IMR-90 (cell line): ENCODE results near the gene CLP1. TPM values are rescaled to one million over a fixed set of nuclear protein-coding genes. Genes with fewer than 3 reads are reported as not detected.
"Not testable (repeated sequence)": the region's sequence is repeated elsewhere in the genome, so short reads cannot be mapped to it uniquely, and the experiment has no call there.

Experiments used
- ATAC-seq: fragments of 200-7000 bp; cut with Tn5 transposase; 2 replicates; pipeline ENCODE4 v1.9.1; 2020; ENCODE audit warnings: low read depth, mild to moderate bottlenecking, moderate library complexity
- BruUV-seq: library from RNA; stranded (reverse); fragments of 400-500 nt; replicated peaks from 2 replicates; lab custom pipeline; 2021; lab: Mats Ljungman, UMichigan
- CTCF ChIA-PET: fragments of 300-600 bp; formaldehyde crosslinking; extraction: SDS; loops from one replicate; lab custom pipeline; 2021; ENCODE audit warnings: antibody characterized with exemption; lab: Yijun Ruan, JAX
- POLR2A ChIA-PET: fragments of 300-600 bp; sonication (Branson Sonifier 250); formaldehyde crosslinking; loops from one replicate; lab custom pipeline; 2022; ENCODE audit warnings: antibody characterized with exemption; ENCODE audit not compliant: unreplicated experiment; lab: Charles Lee
- DNase-seq: peaks from one replicate; pipeline ENCODE4 v3.0.0; 2013
- H2AFZ ChIP-seq: replicated peaks from 2 replicates; pipeline ENCODE3; 2013; ENCODE audit warnings: low read length, mild to moderate bottlenecking; ENCODE audit not compliant: poor library complexity
- H2AK5ac ChIP-seq: 2 replicates; pipeline ENCODE4 v1.6.1; 2013; ENCODE audit warnings: low read depth, low read length, inconsistent platforms
- H2AK9ac ChIP-seq: replicated peaks from 2 replicates; pipeline ENCODE3; 2013; ENCODE audit warnings: mild to moderate bottlenecking, low read depth, low read length, moderate library complexity; ENCODE audit not compliant: poor library complexity
- H2BK120ac ChIP-seq: 2 replicates; pipeline ENCODE4 v1.6.1; 2013; ENCODE audit warnings: low read depth, low read length, inconsistent platforms
- H2BK15ac ChIP-seq: 3 replicates; pipeline ENCODE4 v1.6.1; 2013; ENCODE audit warnings: low read depth, low read length, inconsistent platforms
- H2BK20ac ChIP-seq: 2 replicates; pipeline ENCODE4 v1.6.1; 2013; ENCODE audit warnings: low read depth, mild to moderate bottlenecking, inconsistent platforms, low read length, moderate library complexity
- H2BK5ac ChIP-seq: 2 replicates; pipeline ENCODE4 v1.6.1; 2013; ENCODE audit warnings: mild to moderate bottlenecking, low read depth, low read length, inconsistent platforms; ENCODE audit not compliant: poor library complexity, severe bottlenecking
- H3K14ac ChIP-seq: replicated peaks from 2 replicates; pipeline ENCODE4 v1.6.1; 2013; ENCODE audit warnings: low read depth, low read length, inconsistent platforms
- H3K18ac ChIP-seq: 2 replicates; pipeline ENCODE4 v1.6.1; 2013; ENCODE audit warnings: low read depth, low read length, control low read depth
- H3K23ac ChIP-seq: 2 replicates; pipeline ENCODE4 v1.6.1; 2013; ENCODE audit warnings: low read depth, low read length, inconsistent platforms
- H3K27ac ChIP-seq: 2 replicates; pipeline ENCODE4 v1.5.1; 2013; ENCODE audit warnings: mild to moderate bottlenecking, control low read depth, low read length; ENCODE audit not compliant: insufficient read depth
- H3K27me3 ChIP-seq: 2 replicates; pipeline ENCODE4 v1.6.1; 2013; ENCODE audit warnings: low read length; ENCODE audit not compliant: control insufficient read depth, insufficient read depth
- H3K36me3 ChIP-seq: 2 replicates; pipeline ENCODE4 v1.6.1; 2013; ENCODE audit warnings: low read length, mixed read lengths; ENCODE audit not compliant: control insufficient read depth, insufficient read depth
- H3K4ac ChIP-seq: 2 replicates; pipeline ENCODE4 v1.6.1; 2013; ENCODE audit warnings: low read depth, low read length, inconsistent platforms
- H3K4me1 ChIP-seq: 2 replicates; pipeline ENCODE4 v1.6.1; 2013; ENCODE audit warnings: low read length, mixed read lengths; ENCODE audit not compliant: control insufficient read depth, insufficient read depth
- H3K4me2 ChIP-seq: 2 replicates; pipeline ENCODE4 v1.6.1; 2013; ENCODE audit warnings: low read depth, mild to moderate bottlenecking, control low read depth, low read length, moderate library complexity
- H3K4me3 ChIP-seq: 2 replicates; pipeline ENCODE4 v1.5.1; 2013; ENCODE audit warnings: low read depth, mild to moderate bottlenecking, control low read depth, low read length, moderate library complexity; ENCODE audit not compliant: insufficient read depth
- H3K56ac ChIP-seq: 2 replicates; pipeline ENCODE4 v1.6.1; 2013; ENCODE audit warnings: low read length, inconsistent platforms; ENCODE audit not compliant: insufficient read depth; ENCODE audit errors: extremely low read depth
- H3K79me1 ChIP-seq, 2 experiments: 2 replicates each; pipeline ENCODE4 v1.6.1; 2013; ENCODE audit warnings: low read length in 2 of 2, inconsistent platforms in 1 of 2, low read depth in 1 of 2
- H3K9ac ChIP-seq: 2 replicates; pipeline ENCODE4 v1.6.1; 2013; ENCODE audit warnings: low read depth, low read length, control low read depth
- H3K9me1 ChIP-seq: 2 replicates; pipeline ENCODE4 v1.6.1; 2013; ENCODE audit warnings: low read length, inconsistent platforms; ENCODE audit not compliant: insufficient read depth
- H3K9me3 ChIP-seq: 2 replicates; pipeline ENCODE4 v1.6.1; 2013; ENCODE audit warnings: low read length; ENCODE audit not compliant: control insufficient read depth, insufficient read depth
- H4K20me1 ChIP-seq: 2 replicates; pipeline ENCODE4 v1.6.1; 2013; ENCODE audit warnings: low read length, inconsistent platforms; ENCODE audit not compliant: insufficient read depth
- H4K5ac ChIP-seq: 2 replicates; pipeline ENCODE4 v1.6.1; 2013; ENCODE audit warnings: mild to moderate bottlenecking, low read depth, low read length, control low read depth
- H4K8ac ChIP-seq, 2 experiments: 2 replicates each; pipeline ENCODE4 v1.6.1; 2013; ENCODE audit warnings: low read depth in 2 of 2, low read length in 2 of 2, control low read depth in 1 of 2, inconsistent platforms in 1 of 2
- H4K91ac ChIP-seq: 2 replicates; pipeline ENCODE4 v1.6.1; 2013; ENCODE audit warnings: low read depth, low read length, inconsistent platforms; ENCODE audit not compliant: insufficient read depth
- WGBS, 2 experiments: methylation state at CpG; one replicate each; pipeline versions ENCODE4 v1.1.5 to v1.1.7; 2013; ENCODE audit warnings: missing lambda C conversion rate in 2 of 2; ENCODE audit not compliant: insufficient read length in 1 of 2; ENCODE audit errors: extremely low coverage in 2 of 2; 5-methylcytosine and 5-hydroxymethylcytosine counted together
- dilution Hi-C: fragments of 300-500 bp; cut with HindIII; formaldehyde crosslinking; loops from one replicate; pipeline ENCODE4 v1.14.3; 2018; ENCODE audit warnings: low sequenced_read_pairs; ENCODE audit not compliant: unreplicated experiment
- in situ Hi-C: fragments of 300-500 bp; cut with MboI; formaldehyde crosslinking; loops from 3 replicates; pipeline ENCODE4 v1.14.3; 2019; ENCODE audit warnings: low sequenced_read_pairs, inconsistent platforms, mixed read lengths
- intact Hi-C: fragments of 100-400 bp; cut with micrococcal nuclease; formaldehyde crosslinking; loops from 2 replicates; pipeline ENCODE4 v1.10.0; 2022
- polyA plus RNA-seq, 3 experiments: library from polyadenylated mRNA; depleted of rRNA; stranded (reverse); fragments of >200 nt; gene quantifications; 2 replicates each; pipeline ENCODE4 v1.2.3, GENCODE V29; 2012; ENCODE audit warnings: low replicate concordance in 1 of 3
- total RNA-seq: library from RNA; depleted of rRNA; stranded (reverse); fragments of >200 nt; gene quantifications from 2 replicates; pipeline ENCODE4 v1.2.3, GENCODE V29; 2012

The CLP1 gene
- total and polyA plus RNA-seq, 2 of the 4 experiments (the other 2 are of a cell fraction): 16.5 to 24.0 TPM

DNA sequence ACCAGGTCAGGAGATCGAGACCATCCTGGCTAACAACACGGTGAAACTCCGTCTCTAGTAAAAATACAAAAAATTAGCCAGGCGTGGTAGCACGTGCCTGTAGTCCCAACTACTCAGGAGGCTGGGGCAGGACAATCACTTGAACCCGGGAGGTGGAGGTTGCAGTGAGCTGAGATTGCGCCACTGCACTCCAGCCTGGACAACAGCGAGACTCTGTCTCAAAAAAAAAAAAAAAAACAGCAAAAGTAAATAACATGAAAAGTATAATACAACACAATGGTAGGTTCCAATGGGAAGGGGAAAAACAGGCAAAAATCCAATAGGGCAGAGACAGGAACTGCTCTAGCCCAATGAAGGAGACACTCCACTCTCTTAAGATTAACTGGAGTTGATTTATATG lies 47.9 kb downstream of the CLP1 start:
- H3K56ac ChIP-seq, H3K27me3 ChIP-seq, H2AK5ac ChIP-seq, H4K91ac ChIP-seq, H3K4me3 ChIP-seq, H2BK5ac ChIP-seq, H3K27ac ChIP-seq, H3K4me2 ChIP-seq, in situ Hi-C loops, BruUV-seq, ATAC-seq, H4K20me1 ChIP-seq, H2AK9ac ChIP-seq, H3K18ac ChIP-seq, intact Hi-C loops, H3K4ac ChIP-seq, H3K9me3 ChIP-seq, H4K5ac ChIP-seq, H4K8ac ChIP-seq, H2BK120ac ChIP-seq, H3K14ac ChIP-seq, H3K9ac ChIP-seq, H2AFZ ChIP-seq, dilution Hi-C loops, H3K9me1 ChIP-seq, POLR2A ChIA-PET, H2BK15ac ChIP-seq, H3K4me1 ChIP-seq, H2BK20ac ChIP-seq, DNase-seq, H3K23ac ChIP-seq, CTCF ChIA-PET: not testable (repeated sequence)
- H3K36me3 ChIP-seq: peaks cover 28% of the 10 kb centered on the region
- no CpG with 5 or more reads among the region's 8 CpGs for WGBS, 2 experiments
- peaks cover 20 to 43% of the 10 kb centered on the region in 2 experiments for H3K79me1 ChIP-seq
